GM23338 (cell line): ENCODE results near the gene CFAP92. TPM values are rescaled to one million over a fixed set of nuclear protein-coding genes. Genes with fewer than 3 reads are reported as not detected.
A peak's percentile ranks its signal among the peaks of the same experiment; 100 is the strongest.

Experiments
- ATAC-seq: fragments of 200-7000 bp; cut with Tn5 transposase; 3 replicates; pipeline ENCODE4 v1.9.1; 2020
- DNase-seq: peaks from one replicate; pipeline ENCODE4 v3.0.0-alpha.2; 2015; ENCODE audit warnings: low spot score
- H2AFZ ChIP-seq: fragments of 200-600 bp; sonication (generic); 2 replicates; pipeline ENCODE4 v1.8.0; 2016; ENCODE audit warnings: antibody characterized with exemption, mild to moderate bottlenecking, moderate library complexity
- H3F3A ChIP-seq: fragments of 200-600 bp; sonication (generic); replicated peaks from 2 replicates; pipeline ENCODE4 v1.8.0; 2017; ENCODE audit warnings: antibody characterized with exemption, mixed run types, low read depth
- H3K27ac ChIP-seq: fragments of 200-600 bp; sonication (generic); 2 replicates; pipeline ENCODE4 v1.6.1; 2016; ENCODE audit warnings: low read depth
- H3K27me3 ChIP-seq: fragments of 200-600 bp; sonication (generic); 2 replicates; pipeline ENCODE4 v1.8.0; 2016; ENCODE audit warnings: mild to moderate bottlenecking, mixed run types, moderate library complexity; ENCODE audit not compliant: insufficient read depth
- H3K36me3 ChIP-seq: fragments of 200-600 bp; sonication (generic); 2 replicates; pipeline ENCODE4 v1.8.0; 2016; ENCODE audit warnings: mild to moderate bottlenecking; ENCODE audit not compliant: insufficient read depth
- H3K4me1 ChIP-seq: fragments of 200-600 bp; sonication (generic); 2 replicates; pipeline ENCODE4 v1.8.0; 2016; ENCODE audit warnings: mild to moderate bottlenecking, moderate library complexity; ENCODE audit not compliant: insufficient read depth
- H3K4me2 ChIP-seq: fragments of 200-600 bp; sonication (generic); 2 replicates; pipeline ENCODE4 v1.7.1; 2017; ENCODE audit warnings: mixed run types
- H3K4me3 ChIP-seq: fragments of 200-600 bp; sonication (generic); 2 replicates; pipeline ENCODE4 v1.6.1; 2016; ENCODE audit warnings: mixed run types
- H3K79me2 ChIP-seq: fragments of 200-600 bp; sonication (generic); replicated peaks from 2 replicates; pipeline ENCODE4 v1.8.0; 2017; ENCODE audit warnings: mild to moderate bottlenecking; ENCODE audit not compliant: insufficient read depth
- H3K9me2 ChIP-seq: fragments of 200-600 bp; sonication (generic); 2 replicates; pipeline ENCODE4 v1.8.0; 2017; ENCODE audit not compliant: insufficient read depth
- H4K20me1 ChIP-seq: fragments of 200-600 bp; sonication (generic); replicated peaks from 2 replicates; pipeline ENCODE4 v1.8.0; 2017; ENCODE audit warnings: mild to moderate bottlenecking; ENCODE audit not compliant: insufficient read depth
- H3K27ac Mint-ChIP-seq: 2 replicates; pipeline ENCODE4 v1.8.0; 2020; ENCODE audit warnings: inconsistent platforms, mild to moderate bottlenecking, moderate library complexity, mixed read lengths
- H3K27me3 Mint-ChIP-seq: 3 replicates; pipeline ENCODE4 v1.8.0; 2022; ENCODE audit warnings: low read depth, mild to moderate bottlenecking, moderate library complexity, mixed read lengths, inconsistent platforms; ENCODE audit not compliant: insufficient read depth, poor library complexity
- H3K36me3 Mint-ChIP-seq: 3 replicates; pipeline ENCODE4 v1.8.0; 2021; ENCODE audit warnings: low read depth, mild to moderate bottlenecking, inconsistent platforms, moderate library complexity, mixed read lengths
- H3K4me1 Mint-ChIP-seq: 3 replicates; pipeline ENCODE4 v1.8.0; 2020; ENCODE audit warnings: mild to moderate bottlenecking, inconsistent platforms, mixed read lengths
- H3K4me3 Mint-ChIP-seq: 3 replicates; pipeline ENCODE4 v1.8.0; 2021; ENCODE audit warnings: moderate library complexity, mild to moderate bottlenecking, inconsistent platforms, mixed read lengths
- H3K9me3 Mint-ChIP-seq: 3 replicates; pipeline ENCODE4 v1.8.0; 2020; ENCODE audit warnings: moderate library complexity, mild to moderate bottlenecking, inconsistent platforms, mixed read lengths
- CREB1 ChIP-seq: fragments of 250-450 bp; sonication (Bioruptor Pico); IDR thresholded peaks from 2 replicates; pipeline ENCODE4 v1.5.0; 2020; ENCODE audit warnings: low read depth, mild to moderate bottlenecking, moderate library complexity
- CTCF ChIP-seq, 2 experiments: fragments of 200-600 bp in 1 of 2; sonication (generic) in 1 of 2; conservative IDR thresholded peaks; 2 replicates each; pipeline versions ENCODE4 v1.5.1 to v1.6.1; 2016 to 2017; ENCODE audit warnings: antibody characterized with exemption in 2 of 2, low read depth in 2 of 2, mild to moderate bottlenecking in 2 of 2, moderate library complexity in 1 of 2
- ETS1 ChIP-seq: IDR thresholded peaks from 2 replicates; pipeline ENCODE4 v1.6.1; 2016; ENCODE audit warnings: antibody characterized with exemption
- EZH2 ChIP-seq: fragments of 200-600 bp; sonication (generic); IDR thresholded peaks from one replicate; pipeline ENCODE4 v1.8.0; 2017; ENCODE audit warnings: antibody characterized with exemption, mild to moderate bottlenecking, low read depth; ENCODE audit not compliant: unreplicated experiment
- EZH2phosphoT487 ChIP-seq: fragments of 200-600 bp; sonication (generic); IDR thresholded peaks from one replicate; pipeline ENCODE4 v1.8.1; 2018; ENCODE audit warnings: antibody characterized with exemption; ENCODE audit not compliant: unreplicated experiment
- JUNB ChIP-seq: IDR thresholded peaks from one replicate; pipeline ENCODE4 v1.6.1; 2016; ENCODE audit warnings: antibody characterized with exemption; ENCODE audit not compliant: unreplicated experiment
- NANOG ChIP-seq: IDR thresholded peaks from 2 replicates; pipeline ENCODE4 v1.6.1; 2016; ENCODE audit warnings: antibody characterized with exemption, borderline replicate concordance
- POLR2AphosphoS5 ChIP-seq: IDR thresholded peaks from 2 replicates; pipeline ENCODE4 v1.6.1; 2016; ENCODE audit warnings: antibody characterized with exemption, low read depth
- REST ChIP-seq: IDR thresholded peaks from one replicate; pipeline ENCODE4 v1.6.1; 2018; ENCODE audit warnings: antibody characterized with exemption; ENCODE audit not compliant: unreplicated experiment
- STAT1 ChIP-seq: IDR thresholded peaks from one replicate; pipeline ENCODE4 v1.6.1; 2016; ENCODE audit warnings: antibody characterized with exemption; ENCODE audit not compliant: unreplicated experiment
- ZNF114 ChIP-seq: fragments of 250-450 bp; sonication (Bioruptor Pico); IDR thresholded peaks from 2 replicates; pipeline ENCODE4 v1.5.0; 2020; ENCODE audit warnings: mild to moderate bottlenecking, moderate library complexity
- ZNF331 ChIP-seq: fragments of 250-450 bp; sonication (Bioruptor Pico); IDR thresholded peaks from 2 replicates; pipeline ENCODE4 v1.5.0; 2020; ENCODE audit warnings: low read depth, mild to moderate bottlenecking, moderate library complexity
- ZNF462 ChIP-seq: fragments of 250-450 bp; sonication (Bioruptor Pico); IDR thresholded peaks from 2 replicates; pipeline ENCODE4 v1.5.0; 2020; ENCODE audit warnings: mild to moderate bottlenecking, moderate library complexity
- polyA plus RNA-seq: library from polyadenylated mRNA; unstranded; fragments of >200 nt; fragmentation: Nextera tagmentation; extraction: Ambion mirVana; gene quantifications from 2 replicates; pipeline ENCODE4 v1.2.1, GENCODE V29; 2016
- total RNA-seq: library from RNA; depleted of rRNA; stranded (reverse); fragments of >200 nt; shearing (Covaris generic); gene quantifications from 2 replicates; pipeline ENCODE4 v1.2.3, GENCODE V29; 2014

The CFAP92 gene
- total and polyA plus RNA-seq, 2 experiments from 2014 or later: 1.6 to 2.3 TPM

GRCh38 chr3:129013491-129013891 lies 19.6 kb upstream of the CFAP92 start:
- Mint-ChIP-seq H3K27me3 (peaks cover 8% of the 10 kb centered on the region), H3K4me1 (peaks cover 9% of the 10 kb centered on the region; the same call in 2 of the 3 replicates), H3K4me3 (no peak overlapping the region), H3K36me3 (no peaks in the 10 kb centered on the region; the same call in 2 of the 3 replicates), H3K9me3 (no peaks in the 10 kb centered on the region), H3K27ac (no peak overlapping the region)
- ATAC-seq (peak; percentile 26; the same call in 1 of the 3 replicates), DNase-seq (peak; percentile 55)
- Histone ChIP-seq H3K36me3 (no peaks in the 10 kb centered on the region), H2AFZ (no peak overlapping the region), H4K20me1 (no peaks in the 10 kb centered on the region), H3K4me1 (no peaks in the 10 kb centered on the region; the same call in 1 of the 2 replicates), H3K79me2 (no peaks in the 10 kb centered on the region), H3K27ac (no peak overlapping the region), H3K9me2 (no peaks in the 10 kb centered on the region), H3K27me3 (no peaks in the 10 kb centered on the region), H3F3A (no peaks in the 10 kb centered on the region), H3K4me2 (no peak overlapping the region), H3K4me3 (no peak overlapping the region)
- TF ChIP-seq EZH2phosphoT487 (no peak), ZNF462 (no peak), NANOG (no peak), CREB1 (no peak), ZNF114 (no peak), REST (no peak), STAT1 (no peak), CTCF (conservative IDR thresholded peaks at IDR 0.05; ENCODE audit: low read depth in 2 of 2) (no peak), JUNB (no peak), ETS1 (no peak), ZNF331 (no peak), EZH2 (no peak), POLR2AphosphoS5 (no peak)
